ES-I3 (cell line): ENCODE data around the gene RRP12.

Source experiments
- H3K36me3 ChIP-seq: 2 replicates; pipeline ENCODE4 v1.6.1; 2013; ENCODE audit warnings: mild to moderate bottlenecking, low read length, control low read depth, moderate library complexity; ENCODE audit not compliant: insufficient read depth
- H3K4me1 ChIP-seq: 2 replicates; pipeline ENCODE4 v1.6.1; 2013; ENCODE audit warnings: mild to moderate bottlenecking, control low read depth, low read length; ENCODE audit not compliant: insufficient read depth
- H3K9ac ChIP-seq: 2 replicates; pipeline ENCODE4 v1.6.1; 2013; ENCODE audit warnings: low read depth, mild to moderate bottlenecking, low read length, moderate library complexity
- H3K9me3 ChIP-seq: 2 replicates; pipeline ENCODE4 v1.6.1; 2013; ENCODE audit warnings: mild to moderate bottlenecking, low read length, moderate library complexity; ENCODE audit not compliant: control insufficient read depth, insufficient read depth

The RRP12 gene

GRCh38 chr10:97312897-97313296 is 88.2 kb downstream of the RRP12 start:
- H3K9me3 ChIP-seq: no peaks in the 10 kb centered on the region
- H3K36me3 ChIP-seq: no peaks in the 10 kb centered on the region
- no peaks in the 10 kb centered on the region for H3K4me1 ChIP-seq
- no peak overlapping the region for H3K9ac ChIP-seq

- no peaks in the 10 kb centered on the region for H3K9me3 ChIP-seq
- H3K4me1 ChIP-seq: no peaks in the 10 kb centered on the region
- no peaks in the 10 kb centered on the region for H3K36me3 ChIP-seq
- H3K9ac ChIP-seq: no peak overlapping the region
Measured at GRCh38 chr10:97311111-97311626, 90.0 kb downstream of the RRP12 start.

GRCh38 chr10:97307866-97308780 is 93.0 kb downstream of the RRP12 start:
- Histone ChIP-seq H3K4me1 (no peaks in the 10 kb centered on the region), H3K9ac (no peak overlapping the region), H3K36me3 (no peaks in the 10 kb centered on the region), H3K9me3 (no peaks in the 10 kb centered on the region)

GRCh38 chr10:97307441-97307840 is 93.7 kb downstream of the RRP12 start:
- Histone ChIP-seq H3K36me3 (no peaks in the 10 kb centered on the region), H3K4me1 (no peaks in the 10 kb centered on the region), H3K9ac (no peak overlapping the region), H3K9me3 (no peaks in the 10 kb centered on the region)
